HG02870 (cell line): Measurements from ENCODE around the gene CNNM2.
"Not testable (repeated sequence)": the region's sequence is repeated elsewhere in the genome, so short reads cannot be mapped to it uniquely, and the experiment has no call there.

Source experiments
- ATAC-seq: cut with Tn5 transposase; IDR thresholded peaks from one replicate; pipeline ENCODE4 v1.9.1; 2021; ENCODE audit warnings: mild to moderate bottlenecking, moderate library complexity; ENCODE audit not compliant: unreplicated experiment

The CNNM2 gene

DNA sequence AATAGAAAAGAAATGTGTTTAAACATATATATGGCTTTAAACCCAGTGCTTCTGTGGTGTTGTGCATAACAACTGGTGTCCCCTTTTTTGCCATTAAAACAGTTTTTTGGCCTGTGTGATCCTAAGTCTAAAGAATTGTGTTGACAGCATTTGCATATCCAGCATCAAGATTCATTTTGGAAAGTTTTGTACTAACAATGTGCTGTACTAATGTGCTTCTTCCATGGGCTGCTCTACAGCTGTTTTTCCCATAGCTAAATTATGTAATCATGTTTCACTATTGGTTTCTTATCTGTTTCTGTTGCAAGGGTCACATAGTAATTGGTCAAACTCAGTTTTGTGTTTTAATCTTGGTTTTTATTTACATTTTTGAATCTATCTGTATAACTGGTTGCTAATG lies 5.5 kb downstream of the CNNM2 start:
- ATAC-seq, result no peak

DNA sequence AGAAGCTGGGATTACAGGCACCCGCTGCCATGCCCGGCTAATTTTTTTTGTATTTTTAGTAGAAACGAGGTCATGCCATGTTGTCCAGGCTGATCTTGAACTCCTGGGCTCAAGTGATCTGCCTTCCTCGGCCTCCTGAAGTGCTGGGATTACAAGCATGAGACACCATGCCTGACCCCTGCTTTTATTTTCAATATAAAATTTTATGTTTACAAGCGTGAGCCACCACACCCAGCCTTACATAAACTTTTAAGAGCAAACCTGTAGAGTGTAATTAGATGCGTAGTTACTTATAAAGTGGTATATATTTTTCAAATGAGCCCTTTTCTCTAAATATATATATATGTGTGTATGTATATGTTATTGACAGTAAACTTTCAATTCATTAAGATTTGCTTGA lies 8.7 kb downstream of the CNNM2 start:
- ATAC-seq, result no peak

DNA sequence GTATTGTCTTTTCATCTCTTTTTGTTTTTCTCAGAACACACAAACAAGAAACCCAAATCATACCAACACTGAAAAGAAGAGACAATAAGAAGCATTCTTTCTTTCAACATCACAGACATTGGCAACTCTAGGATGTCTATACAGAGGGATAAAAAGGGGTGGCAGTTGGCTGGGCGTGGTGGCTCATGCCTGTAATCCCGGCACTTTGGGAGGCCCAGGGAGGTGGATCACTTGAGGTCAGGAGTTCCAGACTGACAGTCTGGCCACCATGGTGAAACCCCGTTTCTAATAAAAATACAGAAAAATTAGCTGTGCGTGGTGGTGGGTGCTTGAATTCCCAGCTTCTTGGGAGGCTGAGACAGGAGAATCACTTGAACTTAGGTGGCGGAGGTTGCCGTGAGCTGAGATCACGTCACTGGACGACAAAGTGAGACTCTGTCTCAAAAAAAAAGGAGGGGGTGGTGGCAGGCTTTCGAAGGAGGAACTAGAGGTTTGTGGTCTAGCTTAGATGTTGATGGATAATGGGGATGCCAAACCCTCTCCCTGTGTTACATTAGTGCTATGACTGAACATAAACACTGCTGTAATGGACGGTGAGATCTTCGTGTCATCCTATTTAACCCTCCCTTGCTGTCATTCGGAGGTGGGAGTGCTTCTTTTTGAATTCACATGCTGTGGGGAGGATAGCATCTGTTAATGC lies 9.4 kb downstream of the CNNM2 start:
- ATAC-seq, result no peak

DNA sequence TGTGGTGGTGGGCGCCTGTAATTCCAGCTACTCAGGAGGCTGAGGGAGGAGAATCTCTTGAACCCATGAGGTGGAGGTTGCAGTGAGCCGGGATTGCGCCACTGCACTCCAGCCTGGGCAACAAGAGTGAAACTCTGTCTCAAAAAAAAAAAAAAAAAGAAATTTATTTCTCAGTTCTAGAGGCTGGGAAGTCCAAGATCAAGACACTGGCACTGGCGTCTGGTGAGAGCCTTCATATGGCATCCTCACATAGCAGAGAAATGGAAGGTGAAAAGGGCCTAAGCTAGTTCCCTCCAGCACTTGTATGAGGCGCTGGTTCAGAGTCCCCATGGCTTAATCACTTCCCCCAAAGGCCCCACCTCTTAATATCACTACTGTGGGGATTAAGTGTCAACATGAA lies 10.3 kb downstream of the CNNM2 start:
- ATAC-seq, result not testable (repeated sequence)

DNA sequence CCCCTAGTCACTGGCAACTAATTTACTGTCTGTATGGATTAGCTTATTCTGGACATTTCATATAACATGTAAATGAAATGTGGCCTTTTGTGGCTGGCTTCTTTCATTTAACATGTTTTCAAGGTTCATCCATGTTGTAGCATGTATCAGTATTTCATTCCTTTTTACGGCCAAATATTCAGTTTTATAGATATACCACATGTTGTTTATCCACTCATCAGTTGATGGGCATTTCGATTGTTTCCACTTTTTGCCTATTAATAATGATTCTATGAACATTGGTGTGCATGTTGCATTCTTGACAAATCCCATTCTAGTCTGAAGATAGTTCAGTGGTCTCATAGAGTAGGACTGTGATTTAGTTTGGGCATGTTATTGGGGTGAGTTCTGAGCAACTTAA lies 12.6 kb downstream of the CNNM2 start:
- ATAC-seq, result no peak

DNA sequence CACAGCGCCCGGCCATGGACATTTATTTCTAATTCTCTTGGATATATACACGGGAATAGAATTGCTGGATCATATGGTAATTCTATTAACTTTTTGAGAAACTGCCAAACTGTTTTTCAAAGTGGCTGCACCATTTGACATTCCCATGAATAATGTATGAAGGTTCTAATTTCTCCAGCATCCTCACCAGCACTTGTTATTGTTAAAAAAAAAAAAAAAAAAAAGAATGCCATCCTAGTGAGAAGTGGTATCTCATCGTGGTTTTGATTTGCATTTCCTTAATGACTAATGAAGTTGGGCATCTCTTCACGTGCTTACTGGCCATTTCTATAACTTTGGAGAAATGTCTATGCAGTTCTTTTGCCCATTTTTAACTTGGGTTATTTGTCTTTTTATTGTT lies 13.5 kb downstream of the CNNM2 start:
- ATAC-seq, result no peak

DNA sequence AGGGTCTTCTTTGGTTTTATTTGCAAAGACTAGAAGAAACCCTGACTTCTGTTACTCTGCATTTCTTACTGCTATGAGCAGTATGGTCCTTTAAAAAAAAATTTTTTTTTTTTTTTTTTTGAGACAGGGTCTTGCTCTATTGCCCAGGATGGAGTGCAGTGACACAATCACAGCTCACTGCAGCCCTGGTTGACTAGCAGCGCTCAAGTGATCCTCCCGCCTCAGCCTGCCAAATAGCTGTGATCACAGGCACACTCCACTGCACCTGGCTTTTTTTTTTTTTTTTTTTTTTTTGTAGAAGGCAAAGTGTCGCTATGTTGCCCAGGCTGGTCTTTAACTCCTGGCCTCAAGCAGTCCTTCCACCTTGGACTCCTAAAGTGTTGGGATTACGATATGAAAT lies 17.4 kb downstream of the CNNM2 start:
- ATAC-seq, result no peak

DNA sequence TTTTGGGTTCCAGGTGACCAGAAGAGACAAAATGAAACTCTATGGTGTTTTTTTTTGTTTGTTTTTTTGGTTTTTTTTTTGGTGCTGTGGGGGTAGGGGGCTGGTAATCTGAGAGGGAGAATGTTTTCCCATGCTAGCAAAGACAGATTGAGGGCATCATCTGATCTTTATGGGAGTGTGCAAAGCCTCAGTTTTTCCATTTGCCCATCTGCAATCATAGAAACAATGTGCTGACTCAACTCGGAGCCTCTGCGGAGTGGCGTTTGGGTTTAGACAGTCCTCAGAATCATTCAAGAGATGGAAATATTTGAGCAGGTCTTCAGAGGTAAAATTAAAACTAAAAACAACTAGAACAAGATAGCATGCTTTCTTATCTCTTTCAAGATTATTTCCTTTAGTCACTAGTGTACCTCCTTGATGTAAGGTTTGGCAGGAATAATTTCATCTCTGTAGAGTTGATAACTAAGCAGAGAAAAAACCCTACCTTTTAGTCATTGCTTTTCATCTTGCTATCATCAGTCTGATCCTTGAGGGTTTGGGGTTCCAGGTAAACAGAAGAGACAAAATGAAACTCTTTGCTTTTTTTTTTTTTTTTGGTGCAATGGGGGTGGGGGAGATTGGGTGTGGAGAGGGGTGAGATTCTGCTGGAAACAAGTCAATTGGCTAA lies 18.0 kb downstream of the CNNM2 start:
- ATAC-seq, result no peak

DNA sequence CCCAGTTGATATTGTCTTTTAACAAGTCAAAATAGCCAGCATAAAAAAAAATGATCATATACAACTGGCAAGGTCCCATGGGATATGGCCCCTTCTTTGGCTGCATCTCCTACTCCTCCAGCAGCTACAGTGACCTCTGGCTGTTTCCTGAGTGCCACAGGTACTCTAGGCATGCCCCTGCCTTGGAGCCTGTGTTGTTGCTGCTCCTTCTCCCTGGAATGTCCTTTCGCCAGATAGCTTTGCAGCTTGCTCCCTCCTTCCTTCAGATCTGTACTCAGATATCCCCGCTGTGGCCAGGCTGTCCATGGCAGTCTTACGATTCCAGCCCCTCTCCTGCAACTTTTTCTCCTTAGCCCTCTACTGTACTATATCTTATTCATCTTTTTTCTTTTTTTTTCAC lies 23.3 kb downstream of the CNNM2 start:
- ATAC-seq, result no peak

DNA sequence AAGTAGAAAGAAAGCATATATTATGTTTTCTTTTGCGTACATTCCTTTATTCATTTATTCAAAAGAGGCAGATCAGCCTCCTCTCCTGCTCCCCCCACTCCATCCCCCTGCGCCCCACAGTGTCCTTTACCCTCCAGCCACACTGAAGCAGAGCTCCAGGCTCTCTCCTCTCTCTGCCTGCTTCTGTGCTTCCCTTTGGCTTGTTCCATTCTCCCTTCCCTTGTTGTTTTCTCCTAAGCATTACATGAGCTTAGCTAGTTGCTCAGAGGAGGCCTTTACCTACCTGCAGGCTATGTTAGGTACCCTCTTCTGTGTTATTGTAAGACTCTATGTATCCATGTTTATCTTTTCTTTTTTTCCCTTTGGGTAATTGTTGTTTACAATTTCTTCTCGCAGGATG lies 27.4 kb downstream of the CNNM2 start:
- ATAC-seq, result no peak

DNA sequence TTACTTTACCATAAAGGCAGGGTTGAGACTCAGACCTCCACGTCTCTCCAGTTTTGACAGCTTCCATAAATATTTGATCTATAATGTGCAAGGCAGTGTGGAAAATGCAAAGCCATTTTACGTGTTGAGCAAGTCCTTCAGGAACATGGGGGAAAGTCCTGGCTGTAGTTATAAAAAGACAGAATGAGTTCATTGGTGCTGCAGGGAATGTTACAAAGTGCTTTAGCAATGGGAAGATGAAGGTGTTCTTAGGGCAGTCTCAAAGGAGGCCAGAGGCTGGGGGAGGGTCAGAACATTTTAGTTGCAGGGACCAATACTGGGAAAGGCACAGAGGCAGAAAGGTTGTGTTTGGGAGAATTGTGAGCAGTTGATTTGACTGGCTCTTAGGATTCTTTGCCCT lies 27.9 kb downstream of the CNNM2 start:
- ATAC-seq, result no peak

DNA sequence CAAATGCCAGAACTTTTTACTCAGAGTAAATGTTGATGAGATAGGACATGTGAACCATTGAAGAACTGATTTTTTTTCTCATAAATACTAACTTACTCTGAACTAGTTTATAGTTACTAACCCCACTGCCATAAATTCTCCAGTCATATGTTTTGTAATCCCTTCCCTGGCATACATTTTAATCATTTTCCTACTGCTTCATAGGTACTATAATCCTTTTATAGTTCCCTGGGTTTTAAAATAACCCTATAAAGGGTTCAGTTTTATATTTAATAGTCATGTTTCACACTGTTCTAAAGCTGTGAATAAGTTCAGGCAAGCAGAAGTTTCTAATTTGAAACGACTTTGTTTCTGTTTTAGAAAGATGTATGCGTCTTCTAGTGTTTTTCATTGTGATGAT lies 28.9 kb downstream of the CNNM2 start:
- ATAC-seq, result no peak

DNA sequence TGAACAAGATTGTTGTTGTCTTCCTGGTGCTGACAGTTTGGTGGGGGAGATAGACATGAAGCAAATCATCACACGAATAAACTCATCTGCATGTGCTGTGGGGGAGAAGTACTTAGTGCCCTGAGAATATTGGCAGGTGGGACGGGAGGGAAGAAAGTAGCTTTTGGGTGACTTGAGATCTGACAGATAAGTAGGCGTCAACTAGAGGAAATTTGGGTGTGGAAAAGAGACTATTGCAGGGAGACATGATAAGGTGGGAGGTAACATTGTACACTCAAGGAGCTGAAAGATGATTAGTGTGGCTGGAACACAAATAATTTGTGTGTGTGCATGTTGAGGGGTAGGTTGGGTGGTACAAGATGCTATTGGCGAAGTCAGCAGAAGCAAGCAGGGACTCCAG lies 30.1 kb downstream of the CNNM2 start:
- ATAC-seq, result no peak

DNA sequence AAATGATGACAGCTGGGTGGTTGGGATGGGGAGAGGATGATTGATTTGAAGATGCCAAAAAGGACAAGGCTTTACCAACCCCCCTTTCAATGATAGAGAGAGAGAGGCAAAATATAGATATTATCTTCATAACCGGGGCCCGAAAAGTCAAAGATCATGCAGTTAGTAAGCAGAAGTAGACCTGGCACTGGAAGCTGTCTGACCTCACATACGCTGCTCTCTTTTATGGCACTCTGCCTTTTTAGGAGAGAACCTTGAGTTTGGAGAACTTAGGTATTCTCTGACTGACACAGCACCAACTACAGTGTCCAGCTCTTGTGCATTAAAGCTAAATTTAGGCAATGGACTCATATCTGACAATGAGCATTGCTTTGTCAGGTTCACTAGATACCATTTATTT lies 30.7 kb downstream of the CNNM2 start:
- no peak for ATAC-seq

DNA sequence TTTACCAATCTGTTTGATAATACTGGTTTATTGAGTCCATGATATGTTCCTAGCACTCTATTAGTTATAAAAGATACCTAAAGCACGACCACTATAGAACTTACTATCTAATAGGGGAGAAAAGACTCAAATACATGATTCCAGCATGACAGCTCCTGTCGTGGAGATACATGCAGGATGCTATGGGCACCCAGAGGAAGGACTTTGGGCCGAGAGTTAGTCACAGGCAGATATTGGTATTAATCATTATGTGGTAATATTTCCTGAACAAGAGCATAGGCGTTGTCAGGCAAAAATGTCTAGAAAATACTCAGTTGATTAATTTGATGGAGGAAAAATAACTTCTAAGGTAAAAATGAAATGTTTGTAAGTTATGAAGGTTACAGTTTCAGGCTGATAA lies 31.8 kb downstream of the CNNM2 start:
- ATAC-seq, result no peak

DNA sequence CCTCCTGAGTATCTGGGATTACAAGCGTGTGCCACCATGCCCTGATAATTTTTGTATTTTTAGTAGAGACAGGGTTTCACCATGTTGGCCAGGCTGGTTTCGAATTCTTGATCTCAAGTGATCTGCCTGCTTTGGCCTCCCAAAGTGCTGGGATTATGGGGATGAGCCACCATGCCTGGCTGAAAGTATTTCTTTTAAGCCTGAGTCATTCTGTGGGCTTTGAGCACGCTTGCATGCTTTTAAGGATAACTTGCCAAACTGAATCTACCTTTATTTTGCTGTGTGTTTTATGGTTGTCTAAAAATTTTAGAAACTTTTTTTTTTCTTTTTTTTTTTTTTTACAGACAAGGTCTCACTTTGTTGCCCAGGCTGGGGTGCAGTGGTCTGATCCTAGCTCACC lies 33.2 kb downstream of the CNNM2 start:
- ATAC-seq, result no peak

DNA sequence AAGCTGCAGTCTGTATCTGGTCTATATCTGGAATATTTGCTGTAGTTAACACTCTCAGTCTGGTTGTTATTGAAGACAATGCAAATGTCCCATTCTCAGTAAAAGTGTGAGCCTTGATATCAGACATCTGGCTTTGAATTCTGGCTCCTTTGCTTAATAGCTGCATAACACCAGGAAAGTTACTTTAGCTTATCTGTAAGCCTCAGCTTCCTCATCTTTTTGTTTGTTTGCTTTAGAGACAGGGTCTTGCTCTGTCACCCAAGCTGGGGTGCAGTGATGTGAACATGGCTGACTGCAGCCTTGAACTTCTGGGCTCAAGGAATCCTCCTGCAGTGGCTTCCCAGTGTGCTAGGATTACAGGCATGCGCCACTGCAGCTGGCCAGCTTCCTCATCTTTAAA lies 41.3 kb downstream of the CNNM2 start:
- ATAC-seq, result no peak

DNA sequence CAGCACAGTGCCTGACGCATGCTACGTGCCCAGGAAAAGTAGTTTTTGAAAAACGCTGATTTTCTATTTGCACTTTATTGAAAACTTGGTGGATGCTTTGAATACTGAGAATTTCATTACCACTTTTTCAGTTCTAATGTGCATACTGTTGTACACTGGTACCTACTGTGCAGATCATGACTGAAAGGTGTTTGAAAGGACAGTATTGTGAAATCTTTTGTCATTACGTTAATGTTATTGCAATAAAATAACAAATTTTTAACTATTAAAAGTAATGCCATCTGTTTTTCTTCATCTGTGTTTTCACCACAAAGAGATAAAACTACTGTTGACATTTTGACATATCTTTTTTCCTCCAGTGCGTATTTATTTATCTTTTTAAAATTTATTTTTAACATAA lies 42.1 kb downstream of the CNNM2 start:
- ATAC-seq, result no peak

DNA sequence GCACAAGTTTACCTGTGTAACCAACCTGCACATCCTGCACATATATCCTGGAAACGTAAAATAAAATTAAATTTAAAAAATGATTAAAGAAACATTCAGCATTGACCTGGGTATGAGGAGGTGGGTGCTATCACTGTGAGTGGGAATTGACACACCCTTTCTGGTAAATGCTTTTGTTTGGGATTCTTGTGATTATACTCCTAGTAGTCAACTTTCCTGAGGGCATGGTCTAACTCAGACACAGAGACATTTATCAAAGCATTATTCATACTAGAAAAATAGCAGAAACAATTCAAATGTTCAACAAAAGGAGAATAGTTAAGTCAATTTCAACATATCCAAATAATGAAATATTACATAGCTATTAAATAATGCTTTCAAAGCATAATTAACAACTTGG lies 44.2 kb downstream of the CNNM2 start:
- ATAC-seq, result no peak

DNA sequence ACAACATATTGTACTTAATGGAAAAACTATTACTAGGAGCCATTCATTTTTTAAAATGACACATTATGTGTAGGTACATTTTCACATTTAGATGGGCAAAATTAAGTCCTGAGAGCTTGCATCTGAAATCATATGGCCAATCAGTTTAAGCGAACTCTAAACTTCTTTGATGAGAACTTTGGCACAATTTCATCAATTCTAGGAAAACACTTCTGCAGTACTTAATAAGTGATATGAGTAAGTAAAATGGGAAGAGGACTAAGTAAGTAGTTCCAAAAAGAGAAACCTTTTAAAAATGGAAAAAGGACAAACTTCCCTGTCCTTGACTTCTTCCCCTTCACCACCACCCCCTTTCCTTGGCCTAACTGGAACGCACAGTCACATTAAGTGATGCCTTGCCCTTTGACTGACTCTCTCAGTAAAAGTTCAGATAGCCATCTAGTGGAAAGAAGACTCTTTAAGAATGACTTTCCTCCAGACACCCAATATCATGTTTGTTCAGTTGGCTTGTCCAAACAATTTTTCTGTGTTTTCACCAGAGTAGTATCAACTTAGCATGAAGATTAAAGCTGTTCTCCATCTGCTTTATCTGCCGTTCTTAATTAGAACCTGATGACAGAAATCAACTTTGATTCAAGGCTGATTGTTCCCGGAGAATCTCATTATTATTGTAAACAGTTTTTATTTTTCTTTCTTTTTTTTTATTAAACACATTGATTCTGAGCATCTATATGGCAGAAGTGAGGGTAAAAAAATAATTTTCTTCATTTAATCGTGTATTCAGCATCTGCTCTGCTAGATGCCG lies 45.1 kb downstream of the CNNM2 start:
- no peak for ATAC-seq

DNA sequence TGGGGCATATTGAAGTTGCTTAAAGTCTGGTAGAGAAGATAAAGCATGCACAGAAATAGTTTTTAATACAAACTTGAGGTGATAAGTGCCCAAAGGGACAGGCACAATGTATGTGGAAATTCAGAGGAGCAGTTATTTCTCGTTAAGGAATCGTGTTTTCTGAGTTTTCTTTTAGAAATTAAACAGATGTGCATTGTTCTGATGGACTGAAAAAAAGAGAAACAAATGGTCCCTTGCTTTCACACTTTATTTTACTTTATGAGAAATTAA lies 45.6 kb downstream of the CNNM2 start:
- ATAC-seq, result no peak

DNA sequence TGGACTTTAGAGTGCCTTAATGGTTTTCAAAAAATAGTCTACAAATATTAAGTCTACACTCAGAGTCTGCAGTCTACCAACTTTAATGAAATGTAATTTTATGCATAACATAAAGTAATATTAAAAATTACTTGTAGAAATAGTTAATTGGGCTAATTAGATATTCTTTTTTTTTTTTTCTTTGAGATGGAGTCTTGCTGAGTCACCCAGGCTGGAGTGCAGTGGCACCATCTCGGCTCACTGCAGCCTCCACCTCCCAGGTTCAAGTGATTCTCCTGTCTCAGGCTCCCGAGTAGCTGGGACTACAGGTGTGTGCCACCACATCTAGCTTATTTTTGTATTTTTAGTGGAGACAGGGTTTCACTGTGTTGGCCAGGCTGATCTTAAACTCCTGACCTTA lies 46.0 kb downstream of the CNNM2 start:
- ATAC-seq, result not testable (repeated sequence)
